GM15510 (cell line): ENCODE measurements around the gene CPNE2.

Source experiments
- POLR2A ChIP-seq: IDR thresholded peaks from 3 replicates; pipeline ENCODE4 v1.6.1; 2011; ENCODE audit warnings: borderline replicate concordance; ENCODE audit not compliant: insufficient read length; ENCODE audit errors: extremely low read depth

CPNE2 gene

GRCh38 chr16:57125376-57125775, 33.0 kb downstream of the CPNE2 start:
- no peak for TF ChIP-seq POLR2A

- no peak for TF ChIP-seq POLR2A
Measured at GRCh38 chr16:57125969-57126368, 33.6 kb downstream of the CPNE2 start.

- no peak for TF ChIP-seq POLR2A
Measured at GRCh38 chr16:57126411-57126810, 34.0 kb downstream of the CPNE2 start.

- no peak for TF ChIP-seq POLR2A
Measured at GRCh38 chr16:57127037-57127763, 34.8 kb downstream of the CPNE2 start.

- no peak for TF ChIP-seq POLR2A
Measured at GRCh38 chr16:57127836-57128235, 35.5 kb downstream of the CPNE2 start.

GRCh38 chr16:57128771-57129389, 36.5 kb downstream of the CPNE2 start:
- no peak for TF ChIP-seq POLR2A

- no peak for TF ChIP-seq POLR2A
Measured at GRCh38 chr16:57130950-57131321, 38.6 kb downstream of the CPNE2 start.

GRCh38 chr16:57131351-57131970, 39.1 kb downstream of the CPNE2 start:
- no peak for TF ChIP-seq POLR2A

GRCh38 chr16:57132470-57132869, 40.1 kb downstream of the CPNE2 start:
- TF ChIP-seq POLR2A: no peak

GRCh38 chr16:57133031-57133430, 40.6 kb downstream of the CPNE2 start:
- no peak for TF ChIP-seq POLR2A

- no peak for TF ChIP-seq POLR2A
Measured at GRCh38 chr16:57133886-57134285, 41.5 kb downstream of the CPNE2 start.

- TF ChIP-seq POLR2A: no peak
Measured at GRCh38 chr16:57134982-57135381, 42.6 kb downstream of the CPNE2 start.

- no peak for TF ChIP-seq POLR2A
Measured at GRCh38 chr16:57137043-57137442, 44.7 kb downstream of the CPNE2 start.

GRCh38 chr16:57137566-57138273, 45.3 kb downstream of the CPNE2 start:
- no peak for TF ChIP-seq POLR2A

- no peak for TF ChIP-seq POLR2A
Measured at GRCh38 chr16:57138281-57138935, 46.0 kb downstream of the CPNE2 start.
